NCI-H1092 treated with DMSO at 0.1 percent for 48 hours (cell line): Measurements from ENCODE around the gene SEMA6B.
A peak's percentile ranks its signal among the peaks of the same experiment; 100 is the strongest.
"Not testable (repeated sequence)": the region's sequence is repeated elsewhere in the genome, so short reads cannot be mapped to it uniquely, and the experiment has no call there.

Source experiments
- DNase-seq: peaks from one replicate; lab custom pipeline; 2025; lab: John Stamatoyannopoulos, UW

Gene SEMA6B

DNA sequence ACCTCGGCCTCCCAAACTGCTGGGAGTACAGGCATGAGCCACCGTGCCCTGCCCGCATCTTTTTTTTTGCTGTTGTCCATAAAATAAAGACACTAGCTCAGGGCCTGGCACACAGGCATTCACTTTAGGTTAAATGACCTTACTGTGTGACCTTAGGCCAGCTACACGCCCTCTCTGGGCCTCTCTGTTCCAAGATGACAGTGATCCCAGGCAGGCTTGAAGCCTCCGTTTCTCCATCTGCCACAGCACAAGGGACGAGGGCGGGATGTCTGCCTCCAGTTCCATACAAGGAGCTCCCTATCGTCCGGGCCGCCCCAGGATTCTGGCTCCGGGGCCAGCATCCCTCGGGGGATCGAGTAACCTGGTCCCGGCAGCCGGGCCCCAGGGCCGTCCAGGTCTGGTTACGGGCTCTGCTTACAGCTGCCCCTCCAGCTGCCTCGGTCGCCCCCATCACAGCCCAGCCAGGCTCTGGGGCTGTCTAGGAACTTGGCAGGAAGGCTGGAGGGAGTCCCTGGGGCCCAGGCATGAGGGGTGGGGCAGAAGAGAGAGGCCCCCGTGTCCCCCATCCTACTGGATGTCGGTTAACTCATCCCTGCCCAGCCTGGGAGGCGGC, 11.9 kb upstream of the SEMA6B start:
- DNase-seq = no peak

DNA sequence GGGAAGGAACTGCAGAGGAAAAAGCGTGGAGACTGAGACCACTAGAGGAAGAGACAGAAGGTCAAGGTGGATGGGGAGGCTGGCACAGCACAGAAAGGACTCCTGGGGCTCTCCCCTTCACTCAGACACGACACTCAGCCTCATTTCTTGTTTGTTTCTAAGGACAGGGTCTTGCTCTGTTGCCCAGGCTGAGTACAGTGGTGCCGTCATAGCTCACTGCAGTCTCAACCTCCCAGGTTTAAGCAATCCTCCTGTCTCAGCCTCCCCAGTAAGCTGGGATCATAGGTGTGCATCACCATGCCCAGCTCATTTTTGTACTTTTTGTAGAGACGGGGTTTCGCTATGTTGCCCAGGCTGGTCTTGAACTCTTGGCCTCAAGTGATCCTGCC, 11.4 kb upstream of the SEMA6B start:
- no peak for DNase-seq

DNA sequence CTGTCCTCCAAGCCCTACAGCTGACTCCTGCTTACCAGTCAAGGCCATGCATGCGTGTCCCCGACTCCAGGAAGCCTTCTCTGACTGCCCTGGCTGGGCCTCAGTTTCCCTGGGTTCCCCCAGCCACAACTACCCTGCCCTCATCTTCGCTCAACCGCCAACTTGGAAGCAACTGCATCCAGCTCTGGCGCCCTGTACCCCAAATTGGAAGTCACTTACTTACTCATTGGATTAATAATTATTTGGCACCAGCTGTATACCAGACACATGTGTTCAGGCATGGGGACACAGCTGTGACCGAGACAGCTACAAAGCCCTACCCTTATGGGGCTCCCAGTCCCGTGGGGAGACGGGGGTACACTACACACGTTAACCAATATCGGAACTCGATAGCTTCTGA, 10.9 kb upstream of the SEMA6B start:
- DNase-seq = no peak

DNA sequence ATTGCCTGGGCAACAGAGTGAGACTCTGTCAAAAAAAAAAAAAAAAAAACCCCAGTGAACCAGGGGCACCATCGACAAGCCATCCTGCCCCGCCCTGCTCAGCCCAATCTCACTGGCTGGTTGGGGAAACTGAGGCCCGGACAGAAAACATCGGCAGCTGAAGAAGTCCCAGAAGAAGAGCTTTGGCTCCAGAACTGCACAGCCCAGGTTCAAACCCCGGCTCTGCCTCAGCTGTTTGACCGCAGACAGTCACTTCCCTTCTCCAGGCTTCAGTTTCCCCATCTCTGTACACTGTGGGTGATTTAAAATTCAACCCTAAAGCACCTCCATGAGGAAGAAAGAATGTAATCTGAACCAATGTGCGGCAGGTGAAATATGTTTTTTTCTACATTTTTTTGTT, 9.4 kb upstream of the SEMA6B start:
- DNase-seq = no peak

DNA sequence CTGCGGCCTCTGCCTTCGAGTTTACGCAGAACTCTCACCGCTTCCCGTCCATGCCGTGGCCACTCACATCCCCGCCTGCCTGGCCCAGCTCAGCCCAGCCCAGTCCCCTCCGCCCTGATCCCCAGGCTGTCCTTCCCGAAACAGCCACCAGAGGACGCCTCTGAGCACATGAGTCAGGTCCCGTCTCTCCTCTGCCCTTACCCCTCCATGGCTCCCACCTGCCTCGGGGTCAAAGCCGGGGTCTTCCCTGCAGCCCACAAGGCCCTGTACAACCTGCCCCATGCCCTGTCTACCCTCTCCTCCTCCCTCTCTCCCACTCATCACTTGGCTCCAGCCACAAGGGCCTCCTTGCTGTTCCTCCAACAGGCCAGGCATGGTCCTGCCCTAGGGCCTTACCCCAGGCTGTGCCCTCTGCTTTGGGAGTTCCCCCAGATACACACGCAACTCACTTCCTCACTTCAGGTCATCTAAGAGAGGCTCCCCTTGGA, 8.1 kb upstream of the SEMA6B start:
- no peak for DNase-seq

DNA sequence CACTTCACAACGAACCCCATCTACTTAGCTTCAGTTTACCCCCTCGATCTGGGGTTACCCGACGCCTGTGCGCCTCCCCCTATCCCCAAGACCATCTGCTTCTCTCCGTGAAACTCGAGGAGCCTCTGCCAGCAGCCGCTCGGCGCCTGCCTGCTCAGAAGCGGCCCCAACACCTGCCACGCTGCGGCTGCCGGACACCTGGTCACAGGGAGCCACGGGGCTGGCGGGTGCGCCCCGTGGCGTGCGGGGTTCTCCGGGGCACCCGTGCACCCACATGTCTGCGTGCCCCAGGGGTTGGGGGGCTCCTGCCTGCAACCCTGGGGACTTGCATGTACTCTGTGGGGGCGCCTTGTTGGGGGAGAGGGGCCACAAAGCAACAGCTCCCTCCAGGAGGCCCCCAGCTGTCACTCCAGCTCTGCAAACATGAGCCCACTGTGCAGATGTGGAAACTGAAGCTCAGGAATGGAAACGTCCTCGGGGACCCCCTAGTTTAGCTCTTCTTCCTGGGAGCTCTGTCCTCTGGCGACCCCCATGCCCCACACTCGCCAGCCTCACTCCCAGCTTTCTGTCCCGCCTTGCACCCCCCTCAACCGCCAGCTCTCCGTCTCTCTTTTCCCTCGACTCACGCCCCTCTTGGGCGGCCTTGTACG, 7.0 kb upstream of the SEMA6B start:
- no peak for DNase-seq

DNA sequence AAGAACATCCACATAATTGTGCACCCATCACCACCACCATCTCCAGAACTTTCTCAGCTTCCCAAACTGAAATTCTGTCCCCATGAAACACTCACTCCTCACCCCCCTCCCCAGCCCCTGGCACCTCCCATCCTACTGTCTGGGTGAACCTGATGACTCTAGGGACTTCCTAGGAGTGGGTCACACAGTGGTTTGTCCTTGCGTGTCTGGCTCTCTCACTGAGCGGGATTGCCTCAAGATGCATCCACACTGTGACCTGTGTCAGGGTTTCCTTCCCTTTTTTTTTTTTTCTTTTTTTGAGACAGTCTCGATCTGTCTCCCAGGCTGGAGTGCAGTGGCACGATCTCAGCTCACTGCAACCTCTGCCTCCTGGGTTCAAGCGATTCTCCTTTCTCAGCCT, 4.1 kb upstream of the SEMA6B start:
- not testable (repeated sequence) for DNase-seq

DNA sequence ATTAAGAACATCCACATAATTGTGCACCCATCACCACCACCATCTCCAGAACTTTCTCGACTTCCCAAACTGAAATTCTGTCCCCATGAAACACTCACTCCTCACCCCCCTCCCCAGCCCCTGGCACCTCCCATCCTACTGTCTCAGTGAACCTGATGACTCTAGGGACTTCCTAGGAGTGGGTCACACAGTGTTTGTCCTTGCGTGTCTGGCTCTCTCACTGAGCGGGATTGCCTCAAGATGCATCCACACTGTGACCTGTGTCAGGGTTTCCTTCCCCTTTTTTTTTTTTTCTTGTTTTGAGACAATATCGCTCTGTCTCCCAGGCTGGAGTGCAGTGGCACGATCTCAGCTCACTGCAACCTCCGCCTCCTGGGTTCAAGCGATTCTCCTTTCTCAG, 2.6 kb upstream of the SEMA6B start:
- DNase-seq = not testable (repeated sequence)

DNA sequence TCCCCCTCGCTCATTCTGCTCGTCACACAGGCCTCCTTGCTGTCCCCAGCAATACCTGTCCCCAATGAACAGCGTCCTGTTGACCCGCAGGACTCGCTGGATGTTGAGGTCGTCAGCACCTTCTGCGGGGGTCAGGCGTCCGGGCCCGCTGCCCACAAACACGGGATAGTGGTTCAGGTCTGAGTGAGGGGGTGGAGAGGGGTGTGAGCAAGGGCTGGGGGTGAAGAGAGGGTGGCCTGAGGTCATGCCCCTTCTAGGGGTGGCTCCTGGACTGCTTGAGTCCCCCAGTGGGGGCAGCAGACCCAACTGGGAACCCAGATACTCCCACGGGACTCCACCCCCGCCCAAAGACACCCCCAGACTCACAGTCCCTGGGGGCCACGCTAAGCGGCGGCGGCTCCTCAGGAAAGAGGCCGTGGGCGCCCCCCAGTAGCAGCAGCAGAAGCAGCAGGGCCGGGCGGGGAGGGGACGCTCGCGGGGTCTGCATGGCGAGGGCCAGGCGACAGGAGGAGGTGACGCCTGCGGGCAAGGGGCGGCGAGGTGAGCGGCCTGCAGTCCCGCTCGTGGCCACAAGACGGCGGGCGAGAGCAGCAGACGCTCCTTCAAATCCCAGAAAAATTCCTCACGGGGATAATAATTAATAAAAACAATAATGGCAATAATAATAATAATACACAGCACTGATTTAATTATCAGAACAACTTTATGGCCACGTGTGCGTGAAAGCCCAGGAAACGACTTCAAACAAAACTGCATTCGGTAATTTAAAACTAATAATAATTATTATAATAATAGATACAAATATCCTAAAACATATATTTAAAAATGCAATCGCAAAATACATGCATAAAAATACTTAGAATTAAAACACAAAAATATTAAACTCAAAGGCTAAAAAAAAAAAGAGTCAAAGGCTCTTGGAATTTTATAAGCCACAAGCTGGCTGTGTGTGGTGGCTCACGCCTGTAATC, 1.2 kb downstream of the SEMA6B start:
- peak; percentile 12 for DNase-seq

DNA sequence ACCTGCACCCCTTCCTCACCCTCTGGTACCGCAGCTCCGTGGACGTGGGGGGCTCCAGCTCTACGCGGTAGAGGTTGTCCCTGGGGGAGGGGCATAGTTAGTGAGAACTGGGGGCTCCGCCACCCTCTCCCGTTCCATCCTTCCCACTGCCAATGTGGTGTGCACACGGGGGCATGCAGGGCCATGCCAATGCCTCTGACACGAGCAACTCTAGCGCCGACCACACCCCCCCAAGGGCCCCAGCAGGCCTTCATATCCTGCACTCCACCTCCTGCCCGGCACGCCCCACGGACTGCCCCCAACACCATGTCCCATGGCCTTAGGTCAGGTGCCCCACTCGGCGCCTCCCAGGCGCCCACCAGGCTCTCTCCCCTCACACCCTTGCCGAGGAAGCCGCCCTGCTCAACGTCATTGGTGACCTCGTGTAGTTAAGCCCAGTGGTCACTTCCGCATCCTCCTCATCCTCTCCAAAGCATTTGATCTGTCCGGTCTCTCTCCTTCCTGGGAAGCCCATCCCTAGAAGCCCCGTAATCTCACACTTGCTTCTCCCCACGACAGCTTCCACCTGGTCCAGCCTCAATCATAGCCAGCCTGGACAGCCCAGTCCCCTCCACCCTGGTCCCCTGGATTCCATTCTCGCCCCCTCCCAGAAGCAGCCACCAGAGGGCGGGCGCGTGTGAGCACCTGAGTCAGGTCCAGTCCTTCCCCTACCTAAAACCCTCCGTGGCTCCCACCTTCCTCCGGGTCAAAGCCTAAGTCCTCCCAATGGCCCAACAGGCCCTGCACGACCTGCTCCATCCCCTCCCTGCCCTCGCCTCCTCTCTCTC, 2.1 kb downstream of the SEMA6B start:
- DNase-seq = no peak

DNA sequence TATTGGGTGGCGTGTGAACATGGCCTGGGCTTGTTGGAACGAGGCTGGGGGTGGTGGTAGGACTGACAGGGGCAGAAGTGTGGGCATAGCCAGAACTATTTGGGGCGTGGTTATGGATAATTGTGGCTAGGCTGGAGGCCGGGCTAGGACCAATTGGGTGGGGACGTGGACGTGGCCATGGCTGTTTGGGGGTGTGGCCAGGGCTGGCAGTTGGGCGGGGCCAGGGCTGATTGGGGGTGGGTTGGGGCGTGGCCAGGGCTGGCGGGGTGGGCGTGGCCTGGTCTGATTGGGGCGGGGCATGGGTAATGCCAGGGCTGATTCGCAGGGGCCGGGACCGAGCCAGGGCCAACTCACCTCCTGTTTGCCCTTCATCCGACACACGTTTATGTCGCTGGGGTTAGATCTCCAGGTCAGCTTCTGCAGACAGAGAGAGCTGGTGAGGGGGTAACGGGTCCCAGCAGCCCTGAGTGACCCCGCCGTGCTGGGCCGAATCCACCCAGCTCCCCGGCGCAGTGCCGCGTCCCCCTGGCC, 2.8 kb downstream of the SEMA6B start:
- DNase-seq = no peak

DNA sequence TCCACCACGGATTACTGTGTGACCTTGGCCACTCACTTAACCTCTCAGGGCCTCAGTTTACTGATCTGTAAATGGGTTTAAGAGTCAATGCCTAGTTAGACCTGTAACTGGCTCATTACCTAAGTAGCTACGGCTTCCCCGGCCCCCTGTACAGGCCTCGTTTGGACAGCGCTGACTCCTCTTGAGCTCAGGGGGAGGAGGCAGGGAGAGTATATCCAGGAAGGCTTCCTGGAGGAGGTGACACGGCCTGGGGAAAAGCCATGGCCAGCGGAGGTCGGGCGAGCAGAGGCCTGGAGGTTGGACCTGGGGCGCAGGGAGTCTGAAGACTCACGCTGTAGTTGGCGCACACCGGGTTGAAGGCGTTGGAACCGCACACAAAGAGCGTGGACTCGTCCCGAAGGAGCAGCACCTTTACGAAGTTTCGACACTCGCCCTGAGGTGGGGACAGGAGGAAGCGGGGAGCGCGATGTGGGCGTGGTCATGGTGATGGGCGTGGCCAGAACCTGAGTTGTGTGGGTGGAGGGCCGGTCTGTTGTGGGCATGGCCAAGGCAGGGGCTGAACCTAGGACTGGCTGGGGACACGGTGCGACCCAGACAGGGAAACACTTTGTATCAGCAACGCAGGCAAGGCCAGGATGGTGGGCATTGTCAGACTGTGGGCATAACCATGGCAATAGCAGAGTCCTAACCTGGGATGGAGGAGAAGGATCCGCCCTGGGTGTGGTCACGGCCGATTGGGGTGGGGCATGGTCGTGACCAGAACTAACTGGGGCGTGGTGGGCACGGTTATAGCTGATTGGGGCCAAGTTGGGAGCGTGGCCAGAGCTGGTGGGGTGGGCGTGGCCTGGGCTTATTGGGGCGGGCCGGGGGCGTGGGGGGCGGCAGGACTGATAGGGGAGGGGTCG, 3.6 kb downstream of the SEMA6B start:
- DNase-seq = no peak

DNA sequence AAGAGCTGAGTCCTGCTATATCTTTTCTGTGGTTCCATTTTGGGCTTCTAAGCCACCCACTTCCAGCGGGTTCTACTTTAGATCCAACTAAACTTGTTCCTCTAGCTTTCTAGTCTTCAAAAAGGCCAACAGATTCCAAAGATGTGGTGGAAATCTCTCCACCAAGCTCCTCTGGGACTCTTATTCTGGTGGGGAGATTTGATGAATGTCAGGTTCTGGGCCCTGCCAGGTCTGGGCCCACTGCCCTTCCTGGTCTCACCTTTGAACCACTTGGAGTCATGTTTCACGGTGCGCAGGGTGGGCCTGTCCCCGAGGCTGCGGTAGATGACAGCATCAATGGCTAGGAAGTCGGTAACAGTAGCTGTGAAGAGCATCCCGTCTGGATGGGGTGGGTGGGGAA, 4.8 kb downstream of the SEMA6B start:
- DNase-seq = no peak

DNA sequence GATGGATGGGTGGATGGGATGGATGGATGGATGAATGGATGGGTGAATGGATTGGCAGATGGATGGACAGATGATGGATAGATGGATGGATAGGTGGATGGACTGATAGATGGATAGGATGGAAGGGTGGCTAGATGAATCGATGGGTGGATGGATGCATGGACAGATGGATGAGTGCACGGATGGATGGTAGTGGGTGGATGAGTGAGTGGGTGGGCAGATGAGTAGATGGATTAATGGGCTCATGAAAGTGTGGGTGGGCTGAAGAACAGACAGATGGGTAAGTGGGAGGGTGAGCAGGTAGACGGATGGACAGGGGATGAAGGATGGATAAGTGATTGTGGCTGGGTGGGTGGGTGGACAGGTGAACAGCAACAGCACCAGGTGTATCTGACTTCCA, 5.7 kb downstream of the SEMA6B start:
- no peak for DNase-seq

DNA sequence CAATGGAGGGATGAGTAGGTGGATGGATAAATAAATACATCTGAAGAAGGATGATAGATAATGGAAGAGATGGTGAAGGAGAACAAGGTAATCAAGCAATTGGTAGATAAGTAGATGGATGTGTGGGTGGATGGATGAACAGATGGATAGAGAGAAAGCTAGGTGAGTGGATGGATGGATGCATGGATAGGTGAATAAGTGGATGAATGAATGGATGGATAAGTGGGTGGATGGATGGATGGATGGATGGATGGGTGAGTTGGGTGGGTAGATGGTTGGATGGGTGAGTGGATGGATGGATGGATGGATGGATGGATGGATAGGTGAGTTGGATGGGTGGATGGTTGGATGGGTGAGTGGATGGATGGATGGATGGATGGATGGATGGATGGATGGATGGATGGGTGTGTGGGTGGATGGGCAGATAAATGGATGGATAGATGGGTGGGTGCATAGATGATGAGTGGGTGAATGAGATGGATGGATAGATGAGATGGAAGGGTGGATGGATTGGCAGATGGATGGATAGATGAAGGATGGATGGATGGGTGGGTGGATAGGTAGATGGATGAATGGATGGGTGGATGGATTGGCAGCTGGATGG, 6.3 kb downstream of the SEMA6B start:
- no peak for DNase-seq

DNA sequence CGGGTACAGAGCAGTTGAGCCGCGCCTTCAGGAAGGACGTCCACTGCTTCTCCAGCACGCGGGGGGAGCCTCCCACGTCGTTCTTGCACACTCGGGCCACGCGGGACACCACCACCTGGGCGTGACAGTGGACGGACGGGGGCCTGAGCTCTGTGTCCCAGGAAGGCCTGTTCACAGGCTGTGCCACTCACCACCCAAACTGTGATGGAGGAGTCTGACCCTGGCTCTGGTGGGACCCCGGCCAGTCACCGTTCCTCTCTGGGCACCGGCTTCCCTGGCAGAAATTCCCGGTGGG, 7.0 kb downstream of the SEMA6B start:
- DNase-seq = no peak

DNA sequence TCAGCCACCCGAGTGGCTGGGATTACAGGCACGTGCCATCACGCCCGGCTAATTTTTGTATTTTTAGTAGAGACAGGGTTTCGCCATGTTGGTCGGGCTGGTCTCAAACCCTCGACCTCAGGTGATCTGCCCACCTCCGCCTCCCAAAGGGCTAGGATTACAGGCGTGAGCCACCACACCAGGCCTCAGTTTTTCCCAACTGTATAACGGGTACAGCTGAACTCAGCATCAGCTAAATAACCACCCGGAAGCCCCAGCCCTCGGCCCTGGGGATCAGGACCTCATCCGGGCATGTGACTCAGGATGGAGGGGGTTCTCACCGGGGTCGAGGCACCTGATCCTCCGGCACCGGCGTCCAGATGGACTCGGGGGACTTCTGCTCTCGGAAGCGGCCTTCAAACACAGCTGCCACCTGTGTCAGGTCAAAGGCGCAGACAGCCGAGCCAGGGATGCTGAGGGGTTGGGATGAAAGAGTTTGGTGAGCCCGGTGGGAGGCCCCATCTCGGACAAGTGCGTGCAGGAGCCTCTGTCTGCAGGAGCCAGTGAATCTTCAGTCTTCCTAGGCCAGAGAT, 8.9 kb downstream of the SEMA6B start:
- no peak for DNase-seq

DNA sequence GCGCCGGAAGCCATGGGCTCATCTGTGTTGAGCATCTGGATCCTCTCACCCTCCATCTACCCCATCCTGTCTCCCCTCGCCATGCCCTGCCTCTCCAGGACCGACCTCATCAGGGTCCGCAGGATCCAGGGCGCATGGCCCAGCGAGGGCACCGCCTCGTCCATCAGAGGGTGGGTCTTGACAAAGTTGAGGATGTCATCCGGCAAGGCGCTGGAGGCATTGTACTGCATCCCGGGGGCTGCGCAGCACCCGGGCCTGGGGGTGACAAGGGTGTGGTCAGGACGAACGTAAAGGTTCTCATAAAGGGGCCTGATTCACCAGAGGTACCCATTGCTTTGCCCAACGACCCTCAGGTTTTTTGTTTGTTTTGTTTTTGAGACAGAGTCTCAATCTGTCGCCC, 9.5 kb downstream of the SEMA6B start:
- DNase-seq = no peak

DNA sequence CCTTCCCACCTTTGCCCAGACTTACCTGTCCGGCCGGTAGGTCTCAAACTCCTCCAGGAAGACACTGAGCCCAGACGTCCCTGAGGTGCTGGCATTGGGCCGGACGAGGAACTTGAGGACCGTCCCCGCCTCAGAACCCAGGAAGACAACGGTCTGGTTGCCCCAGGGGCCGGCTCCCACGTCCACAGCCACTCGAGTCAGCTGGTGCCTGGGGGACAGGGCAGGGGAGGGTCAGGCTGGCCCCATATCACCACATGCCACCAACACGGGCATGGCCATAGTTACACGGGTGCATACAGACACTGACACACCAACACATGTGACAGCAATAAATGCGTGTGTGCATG, 11.3 kb downstream of the SEMA6B start:
- DNase-seq = no peak
